Prostate gland (tissue), 2 donors: ENCODE results near the gene LRRC46.

Experiments
- POLR2A ChIP-seq: fragments of 450-650 bp; IDR thresholded peaks from one replicate; pipeline ENCODE4 v1.6.1; 2016; ENCODE audit warnings: antibody characterized with exemption, mild to moderate bottlenecking
- TF ChIP-seq, protein P1 (sequence below), 4 experiments: fragments of 200-600 bp in 2 of 4; fragments of 450-650 bp in 2 of 4; sonication (generic) in 2 of 4; IDR thresholded peaks; 1 replicate in 3 of 4; 2 replicates in 1 of 4; pipeline ENCODE4 v1.5.1; 2016 to 2019; ENCODE audit warnings: antibody characterized with exemption in 4 of 4, mild to moderate bottlenecking in 2 of 4, moderate library complexity in 2 of 4

DNA sequence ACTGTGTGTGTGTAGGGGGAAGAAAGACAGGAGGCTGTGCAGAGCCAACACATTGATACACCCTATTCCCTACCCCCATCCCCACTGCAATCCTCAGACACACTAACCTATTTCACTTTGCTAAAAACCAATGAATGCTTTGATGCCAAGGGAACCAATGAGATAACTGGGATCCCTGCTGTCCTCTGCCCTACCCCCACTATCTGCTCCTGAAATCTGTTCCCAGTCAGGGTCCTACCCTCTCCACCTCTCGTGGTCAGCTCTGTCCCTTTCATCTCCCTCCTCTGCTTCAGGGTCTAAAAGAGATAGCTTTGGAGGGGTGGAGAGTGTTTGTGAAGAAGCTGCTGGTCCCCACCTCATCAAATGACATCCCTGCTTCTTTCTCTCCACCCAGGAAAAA lies 38.6 kb downstream of the LRRC46 start:
- TF ChIP-seq, protein P1, sequence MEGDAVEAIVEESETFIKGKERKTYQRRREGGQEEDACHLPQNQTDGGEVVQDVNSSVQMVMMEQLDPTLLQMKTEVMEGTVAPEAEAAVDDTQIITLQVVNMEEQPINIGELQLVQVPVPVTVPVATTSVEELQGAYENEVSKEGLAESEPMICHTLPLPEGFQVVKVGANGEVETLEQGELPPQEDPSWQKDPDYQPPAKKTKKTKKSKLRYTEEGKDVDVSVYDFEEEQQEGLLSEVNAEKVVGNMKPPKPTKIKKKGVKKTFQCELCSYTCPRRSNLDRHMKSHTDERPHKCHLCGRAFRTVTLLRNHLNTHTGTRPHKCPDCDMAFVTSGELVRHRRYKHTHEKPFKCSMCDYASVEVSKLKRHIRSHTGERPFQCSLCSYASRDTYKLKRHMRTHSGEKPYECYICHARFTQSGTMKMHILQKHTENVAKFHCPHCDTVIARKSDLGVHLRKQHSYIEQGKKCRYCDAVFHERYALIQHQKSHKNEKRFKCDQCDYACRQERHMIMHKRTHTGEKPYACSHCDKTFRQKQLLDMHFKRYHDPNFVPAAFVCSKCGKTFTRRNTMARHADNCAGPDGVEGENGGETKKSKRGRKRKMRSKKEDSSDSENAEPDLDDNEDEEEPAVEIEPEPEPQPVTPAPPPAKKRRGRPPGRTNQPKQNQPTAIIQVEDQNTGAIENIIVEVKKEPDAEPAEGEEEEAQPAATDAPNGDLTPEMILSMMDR (IDR thresholded peaks at IDR 0.05), result no peak
- TF ChIP-seq POLR2A, result no peak
